ENCODE data around the gene SLC39A2. TPM values are rescaled to one million over a fixed set of nuclear protein-coding genes. Genes with fewer than 3 reads are reported as not detected.

Gene SLC39A2
- total RNA-seq, 1 donor from 2014 or later: 0.38 TPM

- Mint-ChIP-seq H3K4me3 (no peak overlapping the region), H3K9me3 (no peaks in the 10 kb centered on the region), H3K36me3 (ENCODE audit: low read depth) (peaks cover 8% of the 10 kb centered on the region), H3K27ac (no peak overlapping the region), H3K4me1 (no peaks in the 10 kb centered on the region), H3K27me3 (peaks cover 36% of the 10 kb centered on the region)
- ATAC-seq (ENCODE audit: low read depth): no peak
- intact Hi-C loops (cut with micrococcal nuclease): no loop called here
- POLR2A ChIA-PET: no interaction called here
- no peak for TF ChIP-seq CTCF (IDR thresholded peaks at IDR 0.05)
- DNase-seq: no peak
- CTCF ChIA-PET: interaction anchor here (0.7 to 12.2 kb wide), 8 partner anchors 19 to 90 kb away, joined by 3 to 257 read pairs (median 26); partner anchors contain the start of genes RNASE7, TMEM253 and ZNF219
Observed at GRCh38 chr14:21016413-21017190, 17.5 kb downstream of the SLC39A2 start.

DNA sequence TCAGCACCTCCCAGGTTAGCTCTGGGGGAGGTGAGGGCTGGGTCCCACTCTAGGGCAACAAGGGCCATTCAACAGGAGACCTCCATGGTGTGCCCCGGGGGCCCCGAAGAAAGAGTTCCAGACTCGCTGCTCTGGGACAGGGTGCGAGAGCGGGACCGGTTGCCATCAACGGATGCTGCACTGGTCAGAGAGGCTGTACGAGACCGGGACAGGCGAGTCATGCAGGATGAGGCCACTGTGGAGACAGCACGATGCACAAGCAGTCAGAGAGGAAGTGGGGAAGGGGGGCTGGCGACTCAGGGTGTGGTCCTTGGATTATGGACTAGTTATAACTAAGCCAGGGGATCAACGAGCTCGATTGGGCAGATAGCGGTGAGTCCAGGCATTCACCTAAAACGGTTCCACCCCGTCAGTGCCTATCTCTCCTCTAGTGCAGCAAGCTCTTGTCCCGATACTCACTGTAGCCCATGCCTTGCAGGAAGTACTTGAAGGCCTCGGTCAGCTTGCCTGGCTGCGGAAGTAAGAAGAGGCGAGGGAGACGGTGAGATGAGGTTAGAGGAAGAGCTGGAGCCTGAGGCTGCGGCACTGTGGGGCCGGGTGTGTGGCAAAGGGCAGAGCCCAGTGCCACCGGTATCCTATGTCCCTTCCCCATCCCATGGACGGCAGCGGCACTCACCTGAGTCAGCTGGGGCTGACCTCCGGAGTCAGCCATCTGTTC, 18.6 kb downstream of the SLC39A2 start:
- Mint-ChIP-seq H3K9me3 (no peaks in the 10 kb centered on the region), H3K4me1 (no peaks in the 10 kb centered on the region), H3K27me3 (peaks cover 40% of the 10 kb centered on the region), H3K36me3 (ENCODE audit: low read depth) (peaks cover 8% of the 10 kb centered on the region), H3K4me3 (no peak overlapping the region), H3K27ac (no peak overlapping the region)
- intact Hi-C loops (cut with micrococcal nuclease): no loop called here
- DNase-seq (no peak), ATAC-seq (ENCODE audit: low read depth) (no peak)
- no peak for TF ChIP-seq CTCF (IDR thresholded peaks at IDR 0.05)
- ChIA-PET CTCF (interaction anchor here (1.0 to 12.2 kb wide), 8 partner anchors 12 to 89 kb away, joined by 3 to 257 read pairs (median 4); partner anchors contain the start of genes ARHGEF40, RNASE7, TMEM253 and ZNF219), POLR2A (no interaction called here)

- Mint-ChIP-seq H3K4me1 (peaks cover 2% of the 10 kb centered on the region), H3K9me3 (no peaks in the 10 kb centered on the region), H3K27ac (no peak overlapping the region), H3K4me3 (no peak overlapping the region), H3K36me3 (ENCODE audit: low read depth) (peaks cover 8% of the 10 kb centered on the region), H3K27me3 (peaks cover 41% of the 10 kb centered on the region)
- no peak for TF ChIP-seq CTCF (IDR thresholded peaks at IDR 0.05)
- ATAC-seq (ENCODE audit: low read depth) (no peak), DNase-seq (no peak)
- ChIA-PET CTCF (interaction anchor here (1.0 to 12.2 kb wide), 9 partner anchors 13 to 88 kb away, joined by 3 to 257 read pairs (median 3); partner anchors contain the start of genes ARHGEF40, RNASE7, TMEM253 and ZNF219), POLR2A (no interaction called here)
- intact Hi-C loops (cut with micrococcal nuclease): no loop called here
Observed at GRCh38 chr14:21018286-21018685, 19.2 kb downstream of the SLC39A2 start.

DNA sequence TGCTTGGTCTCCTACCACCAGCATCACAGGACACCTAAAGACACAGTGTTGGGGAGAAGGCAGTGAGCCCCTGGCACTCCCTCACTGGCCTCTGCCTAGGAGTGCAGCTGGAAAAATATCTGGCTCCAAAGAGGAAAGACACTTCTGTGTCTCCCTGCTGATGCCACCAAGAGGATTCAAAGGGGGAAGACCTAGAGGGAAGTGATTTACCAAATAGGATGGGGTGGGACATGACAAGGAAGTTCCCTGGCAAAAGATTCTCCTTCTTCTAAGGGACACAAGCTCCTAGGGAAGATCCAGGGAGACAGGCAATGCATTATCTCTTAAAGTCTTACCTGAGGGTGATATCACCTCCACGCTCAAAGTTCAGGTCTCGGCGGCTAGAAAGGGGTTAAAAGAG, 19.7 kb downstream of the SLC39A2 start:
- no peak for DNase-seq
- no peak for TF ChIP-seq CTCF (IDR thresholded peaks at IDR 0.05)
- H3K27me3 Mint-ChIP-seq: peaks cover 41% of the 10 kb centered on the region
- intact Hi-C loops (cut with micrococcal nuclease): no loop called here
- no peaks in the 10 kb centered on the region for H3K9me3 Mint-ChIP-seq
- ATAC-seq (ENCODE audit: low read depth): no peak
- H3K27ac Mint-ChIP-seq: no peak overlapping the region
- H3K4me1 Mint-ChIP-seq: peaks cover 7% of the 10 kb centered on the region
- ChIA-PET CTCF (interaction anchor here (0.7 to 12.2 kb wide), 5 partner anchors 16 to 88 kb away, joined by 3 to 257 read pairs (median 3); partner anchors contain the start of genes ARHGEF40 and TMEM253), POLR2A (interaction anchor here (1.0 kb wide), 1 partner anchor 68 kb away, joined by 3 read pairs; no protein-coding TSS in a partner anchor)
- H3K36me3 Mint-ChIP-seq (ENCODE audit: low read depth): peaks cover 8% of the 10 kb centered on the region
- no peak overlapping the region for H3K4me3 Mint-ChIP-seq

- Mint-ChIP-seq H3K9me3 (no peaks in the 10 kb centered on the region), H3K4me3 (no peak overlapping the region), H3K36me3 (ENCODE audit: low read depth) (peaks cover 8% of the 10 kb centered on the region), H3K27me3 (peaks cover 45% of the 10 kb centered on the region), H3K27ac (no peak overlapping the region), H3K4me1 (peaks cover 13% of the 10 kb centered on the region)
- CTCF ChIA-PET: interaction anchor here (0.7 to 12.2 kb wide), 4 partner anchors 16 to 87 kb away, joined by 3 to 257 read pairs (median 4); partner anchors contain the start of gene TMEM253
- no peak for ATAC-seq (ENCODE audit: low read depth)
- DNase-seq: no peak
- POLR2A ChIA-PET: interaction anchor here (1.0 kb wide), 1 partner anchor 68 kb away, joined by 3 read pairs; no protein-coding TSS in a partner anchor
- no peak for TF ChIP-seq CTCF (IDR thresholded peaks at IDR 0.05)
- intact Hi-C loops (cut with micrococcal nuclease): no loop called here
Observed at GRCh38 chr14:21019366-21019765, 20.3 kb downstream of the SLC39A2 start.
